GM21825 (cell line): ENCODE results near the gene RXRB.

ENCODE experiments used
- ATAC-seq: cut with Tn5 transposase; IDR thresholded peaks from one replicate; pipeline ENCODE4 v1.9.1; 2021; ENCODE audit warnings: mild to moderate bottlenecking, moderate library complexity; ENCODE audit not compliant: unreplicated experiment

RXRB gene

DNA sequence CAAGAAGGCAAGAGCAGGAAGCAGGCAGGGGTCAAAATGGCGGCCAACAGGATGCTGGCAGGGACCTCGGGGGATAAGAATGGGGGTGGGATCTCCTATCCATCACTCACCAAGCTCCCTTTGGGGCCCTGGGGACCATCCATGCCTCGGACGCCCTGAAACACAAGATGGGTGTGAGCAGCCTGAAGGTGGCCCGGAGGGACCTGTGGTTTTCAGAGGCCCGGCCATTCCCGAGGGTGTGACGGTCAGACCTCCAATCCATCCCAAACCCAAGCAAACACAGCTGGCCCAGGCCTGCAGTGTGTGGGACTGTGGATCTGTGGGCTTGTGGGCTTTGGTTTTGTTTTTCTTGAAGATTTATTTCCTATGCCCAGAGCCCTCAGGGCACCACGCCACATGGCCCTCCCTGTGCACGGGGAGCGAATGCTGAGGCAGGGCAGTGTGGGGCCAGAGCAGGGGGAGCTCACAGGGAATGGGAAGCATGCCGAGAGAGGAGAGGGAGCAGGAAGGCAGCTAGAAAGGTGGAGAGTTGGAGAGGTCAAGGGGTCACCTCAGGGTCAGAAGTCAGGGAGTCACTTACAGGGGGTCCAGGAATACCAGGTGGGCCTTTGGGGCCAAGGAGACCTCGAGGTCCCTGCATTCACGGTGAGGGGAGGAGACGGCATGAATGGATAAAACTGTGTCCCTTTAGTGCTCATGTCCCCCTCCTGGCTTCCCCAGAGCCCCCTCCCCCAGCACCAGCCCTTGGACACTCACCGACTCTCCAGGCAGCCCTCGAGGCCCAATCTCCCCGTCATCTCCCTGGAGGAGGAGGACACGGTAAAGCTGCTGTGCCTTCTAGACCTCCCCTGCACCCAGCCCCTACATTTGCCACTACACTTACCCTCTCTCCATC, 22.7 kb downstream of the RXRB start:
- ATAC-seq, result no peak

DNA sequence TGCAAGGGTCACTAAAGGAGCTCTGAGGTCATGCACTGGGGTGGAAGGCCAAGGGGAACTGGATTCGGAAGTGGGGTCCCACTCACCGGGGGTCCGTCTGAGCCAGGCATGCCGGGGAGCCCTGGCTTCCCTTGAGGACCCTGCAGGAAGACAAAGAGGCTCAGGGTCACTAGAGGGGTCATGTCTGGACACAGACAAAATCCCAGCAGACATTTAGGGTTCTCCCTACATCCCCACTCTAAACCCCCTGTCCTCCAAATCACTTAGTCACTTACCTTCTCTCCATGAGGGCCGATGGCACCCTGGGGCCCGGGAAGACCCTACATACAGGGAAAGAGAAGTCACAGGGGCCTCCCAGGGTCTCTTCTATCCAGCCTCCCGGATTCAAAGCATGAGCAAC, 23.6 kb downstream of the RXRB start:
- no peak for ATAC-seq

DNA sequence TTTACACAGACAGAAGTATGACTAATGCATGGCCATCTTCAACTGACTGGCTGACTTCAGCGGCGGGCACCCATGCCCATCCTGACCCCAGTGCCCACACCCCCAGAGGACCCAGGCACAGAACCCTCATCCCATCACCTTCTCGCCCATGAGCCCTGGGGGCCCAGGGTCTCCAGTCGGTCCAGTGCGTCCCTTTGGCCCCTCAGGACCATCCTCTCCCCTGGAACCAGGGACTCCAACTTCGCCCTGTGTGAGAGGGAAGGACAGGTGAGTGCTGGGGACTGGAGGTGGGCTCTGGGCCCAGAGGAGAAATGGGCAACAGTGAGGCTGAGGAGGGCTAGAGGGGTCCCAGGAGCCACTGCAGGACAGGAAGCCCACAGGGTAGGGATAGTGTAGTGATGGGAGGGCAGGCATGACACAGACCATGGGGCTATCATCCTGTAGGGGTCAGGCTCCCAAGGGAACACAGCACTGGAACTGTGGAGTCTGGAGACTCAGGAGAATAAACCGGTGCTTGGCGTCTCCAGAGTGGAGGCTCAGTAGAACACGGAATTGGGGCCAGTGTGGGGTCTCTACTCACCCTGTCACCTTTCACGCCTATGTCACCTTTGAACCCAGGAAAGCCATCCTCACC, 24.9 kb downstream of the RXRB start:
- no peak for ATAC-seq

GRCh38 chr6:33174784-33175183, 25.7 kb downstream of the RXRB start:
- ATAC-seq, result no peak

DNA sequence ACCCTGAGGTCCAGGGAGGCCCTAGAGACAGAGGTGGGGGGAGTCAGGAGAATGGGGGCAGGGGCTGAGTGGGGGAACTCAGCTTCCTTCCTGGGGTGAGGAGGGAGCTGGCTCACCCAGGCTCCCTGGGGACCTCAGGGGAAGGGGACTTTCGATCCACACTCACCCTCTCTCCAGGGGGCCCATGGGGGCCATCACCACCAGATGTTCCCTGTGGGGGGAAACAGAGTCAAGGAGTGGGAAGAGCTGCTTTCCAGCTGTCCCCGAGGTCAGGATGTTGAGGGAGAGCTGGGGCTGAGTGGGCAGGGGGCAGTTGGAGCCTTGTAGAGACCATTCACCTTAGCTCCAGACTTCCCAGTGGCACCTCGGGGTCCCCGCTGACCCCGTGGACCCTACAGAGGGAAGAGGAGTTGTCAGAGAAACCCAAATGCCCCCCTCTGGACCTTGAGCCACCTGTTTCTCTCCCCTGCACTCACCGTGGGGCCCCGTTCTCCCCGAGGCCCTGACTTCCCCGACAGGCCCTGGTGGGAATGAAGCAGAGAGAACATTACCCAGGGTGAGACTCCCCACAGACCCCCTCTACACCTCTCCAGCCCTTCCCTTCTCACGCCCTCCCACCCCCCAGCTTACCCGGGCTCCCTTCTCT, 26.8 kb downstream of the RXRB start:
- ATAC-seq, result no peak

DNA sequence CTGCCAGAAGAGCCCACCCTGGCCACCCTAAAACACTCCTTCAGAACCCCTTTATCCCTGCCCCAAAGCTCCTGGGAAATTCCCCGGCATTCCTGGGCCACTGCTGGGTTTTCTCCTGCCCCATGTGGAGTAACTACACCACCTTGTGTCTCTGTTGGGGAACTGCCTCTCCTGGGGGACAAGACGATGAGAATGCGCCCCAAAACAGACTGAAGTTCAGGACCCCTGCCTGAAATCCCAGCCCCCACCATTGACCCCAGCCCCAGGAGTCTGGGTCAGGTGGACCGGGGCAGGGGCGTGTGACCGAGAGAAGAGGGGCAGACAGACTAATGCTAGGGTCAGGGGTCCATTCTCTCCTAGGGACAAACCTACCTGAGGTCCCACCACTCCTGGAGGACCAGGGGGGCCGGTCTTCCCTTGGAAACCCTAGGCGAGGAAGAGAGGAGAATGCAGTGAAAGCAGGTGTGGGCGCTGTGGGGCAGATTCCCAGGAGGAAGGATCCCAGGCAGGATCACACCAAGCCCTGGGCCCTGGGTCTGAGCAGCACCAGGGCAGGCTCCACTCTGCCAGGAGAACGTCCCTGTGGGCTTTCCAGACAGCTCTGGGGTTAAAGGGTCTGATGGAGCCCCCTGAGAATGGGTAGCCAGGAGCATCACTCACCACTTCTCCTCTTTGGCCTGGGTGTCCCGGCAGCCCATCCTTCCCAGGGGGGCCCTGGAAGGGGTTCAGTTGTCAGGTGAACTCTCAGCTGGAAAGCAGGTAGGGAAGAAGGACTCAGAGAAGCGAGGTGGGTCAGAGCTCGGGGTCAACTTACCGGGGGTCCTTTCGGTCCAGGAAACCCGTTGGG, 27.6 kb downstream of the RXRB start:
- ATAC-seq, result no peak

DNA sequence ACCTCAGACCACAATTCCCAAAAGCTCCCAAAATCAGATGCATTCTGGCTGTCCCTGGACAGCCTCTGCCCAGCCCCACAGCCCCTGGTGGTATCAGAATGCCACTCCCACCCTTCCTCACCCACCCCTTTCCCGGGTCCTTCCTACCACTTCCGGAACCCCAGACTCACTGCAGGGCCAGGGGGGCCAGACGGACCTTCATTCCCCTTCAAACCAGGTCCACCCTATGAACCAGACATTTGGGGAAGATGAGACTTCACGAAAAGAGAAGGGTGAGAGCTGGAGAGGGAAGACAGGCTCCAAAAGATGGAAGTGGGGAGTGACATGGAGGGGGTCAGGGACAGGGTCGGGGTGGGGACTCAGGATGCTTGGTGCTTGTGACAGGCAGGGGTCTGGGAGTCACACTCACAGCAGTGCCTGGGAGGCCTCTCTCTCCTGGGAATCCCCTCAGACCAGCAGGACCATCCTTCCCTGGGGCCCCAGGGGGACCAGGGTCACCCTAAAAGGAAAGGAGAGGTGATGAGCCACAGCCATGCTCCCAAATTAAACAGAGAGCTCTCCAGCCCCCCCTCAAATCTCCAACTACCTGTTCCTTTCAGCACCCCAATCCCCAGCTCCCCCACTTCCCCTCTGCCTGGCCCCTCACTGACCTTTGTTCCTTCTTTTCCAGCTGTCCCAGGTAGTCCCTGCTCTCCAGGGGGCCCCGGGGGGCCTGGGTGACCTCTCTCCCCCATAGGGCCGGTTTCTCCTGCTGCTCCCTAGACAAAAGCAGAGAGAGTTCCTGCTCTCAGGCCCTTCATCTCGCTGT, 28.4 kb downstream of the RXRB start:
- no peak for ATAC-seq

DNA sequence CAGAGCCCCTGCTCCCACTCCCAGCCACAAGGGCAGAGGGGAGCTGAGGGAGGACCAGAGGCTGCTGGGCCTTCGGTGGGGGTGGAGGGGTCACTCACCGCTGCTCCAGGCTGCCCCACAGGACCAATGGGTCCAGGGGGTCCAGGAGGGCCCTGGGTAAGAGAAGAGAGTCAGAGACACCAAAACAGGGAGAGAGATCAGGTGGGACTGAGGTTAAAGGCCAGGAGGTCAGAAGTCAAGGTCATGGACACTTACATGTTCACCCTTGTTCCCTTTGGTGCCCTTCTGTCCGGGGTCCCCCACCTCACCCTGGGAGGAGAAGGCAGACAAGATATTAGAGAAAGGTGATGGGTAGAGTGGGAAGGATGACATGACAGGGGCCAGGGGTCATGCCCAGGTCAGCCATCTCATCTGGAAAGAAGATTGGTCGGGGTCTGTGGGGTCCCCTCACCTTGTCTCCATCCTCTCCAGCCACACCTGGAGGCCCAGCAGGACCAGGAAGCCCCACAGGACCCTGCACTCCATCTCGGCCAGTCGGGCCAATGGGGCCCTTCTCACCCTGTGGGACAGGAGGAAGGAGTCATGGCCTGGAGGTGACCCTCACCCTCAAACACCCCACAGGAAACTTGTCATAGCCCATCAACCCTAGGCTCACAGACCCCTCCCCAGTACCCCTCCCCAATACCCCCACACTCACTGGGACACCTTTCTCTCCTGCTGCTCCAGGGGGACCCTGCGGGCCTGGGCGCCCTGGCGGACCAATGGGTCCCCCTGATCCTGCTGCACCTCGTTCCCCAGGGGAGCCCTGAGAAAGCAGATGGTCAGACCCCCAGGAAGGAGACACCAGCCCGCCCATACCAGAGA, 29.2 kb downstream of the RXRB start:
- no peak for ATAC-seq

GRCh38 chr6:33170176-33171015, 30.1 kb downstream of the RXRB start:
- no peak for ATAC-seq

DNA sequence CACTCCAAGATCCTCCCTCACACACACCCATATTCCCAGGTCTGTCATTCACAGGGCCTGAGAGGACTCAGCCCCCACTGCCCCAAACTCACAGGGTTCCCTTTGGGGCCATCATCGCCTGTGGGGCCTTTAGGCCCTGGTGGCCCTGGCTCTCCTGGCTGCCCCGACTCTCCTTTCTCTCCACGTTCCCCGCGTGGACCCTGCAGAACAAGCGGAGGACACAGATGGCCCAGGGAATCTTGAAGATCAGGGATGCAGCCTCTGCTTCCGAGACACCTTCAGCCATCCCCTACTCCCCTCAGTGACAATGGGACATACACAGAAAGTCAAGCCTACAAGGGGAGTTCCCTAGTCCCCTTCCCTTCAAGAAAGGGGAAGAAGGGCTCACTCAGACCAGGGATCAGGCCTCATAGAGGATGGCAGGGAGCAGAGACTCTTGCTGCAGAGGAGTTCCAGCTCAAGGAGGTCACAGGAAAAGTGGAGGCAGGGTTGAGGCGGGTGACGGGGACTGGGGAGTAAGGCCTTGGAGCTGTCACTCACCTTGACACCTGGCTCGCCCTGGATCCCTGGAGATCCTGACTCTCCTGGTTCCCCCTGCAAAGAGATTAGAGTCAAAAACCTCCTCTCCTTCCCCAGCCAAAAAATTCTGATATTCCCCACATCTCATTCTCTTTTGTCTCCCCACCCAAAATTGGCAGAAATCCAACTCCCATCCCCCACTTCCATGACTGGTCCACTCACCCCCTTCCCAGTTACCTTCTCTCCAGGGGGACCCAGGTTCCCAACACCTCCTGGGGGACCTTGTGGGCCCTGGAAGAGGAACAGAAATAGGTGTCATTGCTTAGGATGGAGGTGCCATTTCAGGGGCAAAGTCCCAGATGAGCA, 30.9 kb downstream of the RXRB start:
- no peak for ATAC-seq

DNA sequence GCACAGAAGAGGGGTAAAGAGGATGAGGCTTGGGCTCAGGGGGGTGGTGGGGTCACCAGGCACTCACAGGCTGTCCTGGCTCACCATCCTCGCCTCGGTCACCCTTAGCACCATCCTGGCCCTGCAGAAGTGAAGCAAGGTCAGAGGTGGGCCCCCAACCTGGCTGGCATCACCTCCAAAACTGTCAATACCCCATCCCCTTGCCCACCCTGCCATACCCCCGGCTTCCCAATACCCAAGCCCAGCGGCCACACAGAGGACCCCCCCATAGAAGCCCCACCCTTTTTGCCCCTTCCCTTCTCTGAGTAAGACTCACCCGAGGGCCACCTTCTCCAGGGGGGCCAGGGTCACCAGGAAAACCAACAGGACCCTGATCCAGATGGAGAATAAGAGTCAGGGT, 31.8 kb downstream of the RXRB start:
- ATAC-seq, result no peak

DNA sequence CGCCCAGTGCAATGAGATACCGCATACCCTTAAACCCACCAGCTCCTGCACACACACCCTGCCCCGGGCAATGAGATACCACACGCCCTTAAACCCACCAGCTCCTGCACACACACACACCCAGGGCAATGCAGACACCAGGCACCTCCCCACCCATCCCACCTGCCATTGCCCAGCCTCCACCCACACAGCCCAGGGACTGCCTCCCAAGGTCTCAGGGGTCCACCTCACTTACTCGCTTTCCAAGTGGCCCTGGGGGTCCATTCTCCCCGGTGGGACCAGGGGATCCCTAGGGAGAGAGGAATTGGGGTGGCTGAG, 32.2 kb downstream of the RXRB start:
- ATAC-seq, result no peak

- ATAC-seq, result no peak
These were observed 32.8 kb downstream of the RXRB start for GRCh38 chr6:33167374-33168283.

- ATAC-seq, result no peak
These were observed 33.7 kb downstream of the RXRB start for GRCh38 chr6:33166811-33167210.

DNA sequence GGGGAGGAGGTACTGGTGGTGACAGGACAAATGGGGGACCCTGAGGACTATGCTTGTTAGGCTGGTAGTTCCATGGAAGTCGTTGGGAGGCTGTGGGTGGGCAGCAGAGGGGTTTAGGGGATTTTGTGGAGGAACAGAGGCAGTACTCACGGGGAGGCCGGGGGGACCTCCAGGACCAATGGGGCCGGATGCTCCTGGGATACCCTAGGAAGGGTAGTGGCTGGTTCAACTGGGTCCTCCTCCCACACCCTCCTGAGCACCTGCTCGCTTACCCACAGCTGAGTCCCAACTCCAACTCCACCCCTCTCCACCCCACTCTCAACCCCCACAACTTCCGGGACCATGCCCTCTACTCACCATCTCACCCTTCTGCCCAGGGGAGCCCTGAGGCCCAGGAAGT, 34.1 kb downstream of the RXRB start:
- ATAC-seq, result no peak

GRCh38 chr6:33165581-33166258, 34.7 kb downstream of the RXRB start:
- ATAC-seq, result no peak
